ENCODE measurements around the gene SLC35G6. TPM values are rescaled to one million over a fixed set of nuclear protein-coding genes. Genes with fewer than 3 reads are reported as not detected.

SLC35G6 gene
- polyA plus RNA-seq, 2 of the 4 experiments (the other 2 are of a cell fraction) = not detected

- no peak; the same call in 1 of the 2 replicates for TF ChIP-seq MYC (IDR thresholded peaks at IDR 0.05; ENCODE audit: borderline replicate concordance, low read length)
- TF ChIP-seq NR3C1 (IDR thresholded peaks at IDR 0.05) = no peak
- TF ChIP-seq ZC3H11A (IDR thresholded peaks at IDR 0.05) = no peak
- no peak for TF ChIP-seq HOXB13 (CRISPR knock-in tag; IDR thresholded peaks at IDR 0.05; ENCODE audit: low read depth)
- no peak for TF ChIP-seq ZFP36 (IDR thresholded peaks at IDR 0.05; ENCODE audit: borderline replicate concordance, partially characterized antibody)
- no peak for TF ChIP-seq CHD4 (IDR thresholded peaks at IDR 0.05; ENCODE audit: borderline replicate concordance)
- TF ChIP-seq ATOH8 (CRISPR knock-in tag; IDR thresholded peaks at IDR 0.05; ENCODE audit: low read depth) = no peak
- no peak for TF ChIP-seq JUNB (IDR thresholded peaks at IDR 0.05)
- TF ChIP-seq GATA3 (IDR thresholded peaks at IDR 0.05; ENCODE audit: borderline replicate concordance) = peak; percentile 65; the same call in 1 of the 2 replicates
- peak in 1 of 2 experiments; percentile 27; a peak in 1 of 5 replicates for TF ChIP-seq EP300 (IDR thresholded peaks at IDR 0.05)
- peak; percentile 99 for TF ChIP-seq TFCP2L1 (CRISPR knock-in tag; IDR thresholded peaks at IDR 0.05)
- no peak for TF ChIP-seq HDAC2 (IDR thresholded peaks at IDR 0.05)
- TF ChIP-seq TP53 (CRISPR knock-in tag; IDR thresholded peaks at IDR 0.05) = peak; percentile 96
- peak; percentile 89 for TF ChIP-seq PBX3 (IDR thresholded peaks at IDR 0.05)
- no peak for TF ChIP-seq SREBF2 (IDR thresholded peaks at IDR 0.05)
- TF ChIP-seq CEBPB (IDR thresholded peaks at IDR 0.05) = no peak; a peak in 2 of 4 replicates
- TF ChIP-seq KDM5A (IDR thresholded peaks at IDR 0.05) = no peak
- TF ChIP-seq E2F6 (IDR thresholded peaks at IDR 0.05; ENCODE audit: borderline replicate concordance, low read depth) = peak; percentile 85
- no peak for TF ChIP-seq FOSL2 (IDR thresholded peaks at IDR 0.05)
- TF ChIP-seq FOSL2 (CRISPR knock-in tag; IDR thresholded peaks at IDR 0.05) = peak; percentile 42
- no peak for TF ChIP-seq RFX5 (IDR thresholded peaks at IDR 0.05)
- TF ChIP-seq KDM1A (IDR thresholded peaks at IDR 0.05; ENCODE audit: low read depth) = no peak
- no peak for TF ChIP-seq RNF2 (IDR thresholded peaks at IDR 0.05; ENCODE audit: borderline replicate concordance, low read depth)
- peak; percentile 86 for TF ChIP-seq MAZ (IDR thresholded peaks at IDR 0.05; ENCODE audit: borderline replicate concordance, low read depth, low read length)
- TF ChIP-seq RAD21 (conservative IDR thresholded peaks at IDR 0.05 in 1 of 2, IDR thresholded peaks at IDR 0.05 in 1 of 2) = no peak
- no peak for TF ChIP-seq HEYL (CRISPR knock-in tag; IDR thresholded peaks at IDR 0.05)
- no peak for TF ChIP-seq ZNF302 (CRISPR knock-in tag; IDR thresholded peaks at IDR 0.05)
- TF ChIP-seq HOXB5 (CRISPR knock-in tag; IDR thresholded peaks at IDR 0.05) = 0 out of 2 replicates have a peak, but pooled peaks have one; percentile 50
- TF ChIP-seq BHLHE40 (IDR thresholded peaks at IDR 0.05; ENCODE audit: low read depth, low read length) = no peak
- TF ChIP-seq CBX8 (IDR thresholded peaks at IDR 0.05) = no peak
Measured at GRCh38 chr17:7484067-7484918, 3.0 kb downstream of the SLC35G6 start, which contains the start of gene POLR2A (continued).

Data from A549 (cell line).